ENCODE measurements around the gene SYS1.

DNA sequence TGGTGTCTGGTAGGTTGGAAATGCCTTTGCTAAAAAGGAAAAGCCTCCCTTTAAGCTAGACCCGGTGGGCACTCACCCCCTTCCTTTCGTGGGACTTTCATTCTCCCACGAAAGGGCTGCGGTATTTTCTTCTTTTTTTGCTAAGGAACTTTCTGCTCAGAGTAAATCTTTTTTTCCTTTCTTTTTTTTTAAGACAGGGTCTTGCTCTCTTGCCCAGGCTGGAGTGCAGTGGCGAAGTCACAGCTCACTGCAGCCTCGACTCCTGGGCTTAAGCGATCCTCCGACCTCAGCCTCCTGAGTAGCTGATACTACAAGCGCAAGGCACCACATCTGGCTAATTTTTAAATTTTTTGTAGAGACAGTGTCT, 11.1 kb downstream of the SYS1 start:
- TF ChIP-seq, protein P1, sequence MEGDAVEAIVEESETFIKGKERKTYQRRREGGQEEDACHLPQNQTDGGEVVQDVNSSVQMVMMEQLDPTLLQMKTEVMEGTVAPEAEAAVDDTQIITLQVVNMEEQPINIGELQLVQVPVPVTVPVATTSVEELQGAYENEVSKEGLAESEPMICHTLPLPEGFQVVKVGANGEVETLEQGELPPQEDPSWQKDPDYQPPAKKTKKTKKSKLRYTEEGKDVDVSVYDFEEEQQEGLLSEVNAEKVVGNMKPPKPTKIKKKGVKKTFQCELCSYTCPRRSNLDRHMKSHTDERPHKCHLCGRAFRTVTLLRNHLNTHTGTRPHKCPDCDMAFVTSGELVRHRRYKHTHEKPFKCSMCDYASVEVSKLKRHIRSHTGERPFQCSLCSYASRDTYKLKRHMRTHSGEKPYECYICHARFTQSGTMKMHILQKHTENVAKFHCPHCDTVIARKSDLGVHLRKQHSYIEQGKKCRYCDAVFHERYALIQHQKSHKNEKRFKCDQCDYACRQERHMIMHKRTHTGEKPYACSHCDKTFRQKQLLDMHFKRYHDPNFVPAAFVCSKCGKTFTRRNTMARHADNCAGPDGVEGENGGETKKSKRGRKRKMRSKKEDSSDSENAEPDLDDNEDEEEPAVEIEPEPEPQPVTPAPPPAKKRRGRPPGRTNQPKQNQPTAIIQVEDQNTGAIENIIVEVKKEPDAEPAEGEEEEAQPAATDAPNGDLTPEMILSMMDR (IDR thresholded peaks at IDR 0.05; ENCODE audit: poor library complexity, severe bottlenecking), result no peak
- no peak for TF ChIP-seq REST (IDR thresholded peaks at IDR 0.05; ENCODE audit: borderline replicate concordance)
- no peak for TF ChIP-seq EZH2 (IDR thresholded peaks at IDR 0.05; ENCODE audit: borderline replicate concordance, insufficient read depth, low read length, poor library complexity, severe bottlenecking)
- TF ChIP-seq RAD21 (conservative IDR thresholded peaks at IDR 0.05), result no peak
- TF ChIP-seq TAF1 (IDR thresholded peaks at IDR 0.05; ENCODE audit: low read depth), result no peak
- TF ChIP-seq MXI1 (conservative IDR thresholded peaks at IDR 0.05; ENCODE audit: poor library complexity, severe bottlenecking), result no peak
- TF ChIP-seq EP300 (conservative IDR thresholded peaks at IDR 0.05; ENCODE audit: poor library complexity, severe bottlenecking), result no peak

Data from neural cell (in vitro differentiated cells).